Pancreas (tissue), 10 donors: ENCODE results near the gene LYVE1. TPM values are rescaled to one million over a fixed set of nuclear protein-coding genes. Genes with fewer than 3 reads are reported as not detected.

Experiments used
- ATAC-seq, 4 donors: fragments of 200-7000 bp; cut with Tn5 transposase; one replicate each; pipeline versions ENCODE4 v1.8.0 to v1.9.1; 2020; ENCODE audit warnings: mild to moderate bottlenecking in 4 of 4, moderate library complexity in 4 of 4
- DNase-seq, 6 donors: peaks; one replicate each; pipeline ENCODE4 v3.0.0-alpha.2; 2020
- FAIRE-seq: peaks from 2 replicates; lab custom pipeline; 2012; peaks lifted over from hg19 to GRCh38; lab: Jason Lieb, UNC
- H3K27ac ChIP-seq, 4 donors: fragments of 200-600 bp; sonication (generic); 1 replicate in 3 of 4; 2 replicates in 1 of 4; pipeline versions ENCODE4 v1.5.0 to v1.8.0; 2020
- H3K27me3 ChIP-seq, 4 donors: fragments of 200-600 bp; one replicate each; pipeline ENCODE4 v1.8.0; 2021
- H3K36me3 ChIP-seq, 3 donors: fragments of 200-600 bp; sonication (generic) in 1 of 3; one replicate each; pipeline versions ENCODE4 v1.5.0 to v1.8.0; 2020 to 2021
- H3K4me1 ChIP-seq, 3 donors: fragments of 200-600 bp; one replicate each; pipeline ENCODE4 v1.8.0; 2021
- H3K4me3 ChIP-seq, 4 donors: fragments of 200-600 bp; sonication (generic) in 2 of 4; one replicate each; pipeline versions ENCODE4 v1.5.0 to v1.8.0; 2020 to 2021
- H3K9me3 ChIP-seq, 4 donors: fragments of 200-600 bp; one replicate each; pipeline ENCODE4 v1.8.0; 2021
- WGBS, 2 donors: extraction: QIAGEN DNeasy Blood & Tissue Kit; methylation state at CpG; one replicate each; pipeline ENCODE4 v1.1.7; 2013; 5-methylcytosine and 5-hydroxymethylcytosine counted together
- intact Hi-C, 3 donors: fragments of 100-400 bp; cut with DNase I; formaldehyde crosslinking; loops; one replicate each; pipeline versions ENCODE4 v1.11.1 to v1.14.2; 2022
- polyA plus RNA-seq, 2 donors: library from polyadenylated mRNA; stranded (reverse); fragments of 200-250 nt; gene quantifications; one replicate each; pipeline ENCODE4 v1.2.3, GENCODE V29; 2013
- total RNA-seq, 6 donors: library from RNA; stranded (reverse); fragmentation: NEBNext Ultra II Directional in 4 of 6; extraction: Animal tissue kit (Norgen Biotek cat#: 25700) in 4 of 6; gene quantifications; one replicate each; pipeline versions ENCODE4 v1.2.1 to v1.2.4, GENCODE V29; 2021 to 2023
- TF ChIP-seq, protein P1 (sequence below), 4 donors: fragments of 200-600 bp; sonication (generic) in 3 of 4; IDR thresholded peaks; one replicate each; pipeline versions ENCODE4 v1.5.0 to v1.8.0; 2021; ENCODE audit warnings: antibody characterized with exemption in 4 of 4
- donor health status: healthy with polysubstance abuse.
- donor health status: DM: no; HTN: no; CAD: no; lungs with moderate emphysema.
- donor health status: DM: no; HTN: no; CAD: no.
- donor health status: control.
- donor health status: control.
- donor health status: Bipolar disorder and iron deficiency.
- donor health status: DM: yes; HTN: yes; CAD: no.
- donor health status: DM: no; HTN: no; CAD: no.
- donor health status: DM: no; HTN: no; CAD: no.
- donor health status: DM: yes; HTN: yes; CAD: no.

Gene LYVE1
- total and polyA plus RNA-seq, 8 donors, result 1.1 to 28.3 (median 4.1) TPM

GRCh38 chr11:10522921-10523320 is 45.5 kb downstream of the LYVE1 start:
- FAIRE-seq (no peak), DNase-seq (no peak), ATAC-seq (no peak)
- Histone ChIP-seq H3K9me3 (no peaks in the 10 kb centered on the region), H3K4me3 (no peak overlapping the region), H3K27ac (no peak overlapping the region), H3K36me3 (peaks cover 0 to 16% (median 7%) of the 10 kb centered on the region in 3 donors), H3K27me3 (no peaks in the 10 kb centered on the region), H3K4me1 (peaks cover 0 to 3% (median 1%) of the 10 kb centered on the region in 3 donors)
- WGBS, 2 donors, result 81 to 90% methylated on average over 2 of the region's 2 CpGs
- intact Hi-C loops, result no loop called here
- TF ChIP-seq, protein P1, sequence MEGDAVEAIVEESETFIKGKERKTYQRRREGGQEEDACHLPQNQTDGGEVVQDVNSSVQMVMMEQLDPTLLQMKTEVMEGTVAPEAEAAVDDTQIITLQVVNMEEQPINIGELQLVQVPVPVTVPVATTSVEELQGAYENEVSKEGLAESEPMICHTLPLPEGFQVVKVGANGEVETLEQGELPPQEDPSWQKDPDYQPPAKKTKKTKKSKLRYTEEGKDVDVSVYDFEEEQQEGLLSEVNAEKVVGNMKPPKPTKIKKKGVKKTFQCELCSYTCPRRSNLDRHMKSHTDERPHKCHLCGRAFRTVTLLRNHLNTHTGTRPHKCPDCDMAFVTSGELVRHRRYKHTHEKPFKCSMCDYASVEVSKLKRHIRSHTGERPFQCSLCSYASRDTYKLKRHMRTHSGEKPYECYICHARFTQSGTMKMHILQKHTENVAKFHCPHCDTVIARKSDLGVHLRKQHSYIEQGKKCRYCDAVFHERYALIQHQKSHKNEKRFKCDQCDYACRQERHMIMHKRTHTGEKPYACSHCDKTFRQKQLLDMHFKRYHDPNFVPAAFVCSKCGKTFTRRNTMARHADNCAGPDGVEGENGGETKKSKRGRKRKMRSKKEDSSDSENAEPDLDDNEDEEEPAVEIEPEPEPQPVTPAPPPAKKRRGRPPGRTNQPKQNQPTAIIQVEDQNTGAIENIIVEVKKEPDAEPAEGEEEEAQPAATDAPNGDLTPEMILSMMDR (IDR thresholded peaks at IDR 0.05), result no peak

DNA sequence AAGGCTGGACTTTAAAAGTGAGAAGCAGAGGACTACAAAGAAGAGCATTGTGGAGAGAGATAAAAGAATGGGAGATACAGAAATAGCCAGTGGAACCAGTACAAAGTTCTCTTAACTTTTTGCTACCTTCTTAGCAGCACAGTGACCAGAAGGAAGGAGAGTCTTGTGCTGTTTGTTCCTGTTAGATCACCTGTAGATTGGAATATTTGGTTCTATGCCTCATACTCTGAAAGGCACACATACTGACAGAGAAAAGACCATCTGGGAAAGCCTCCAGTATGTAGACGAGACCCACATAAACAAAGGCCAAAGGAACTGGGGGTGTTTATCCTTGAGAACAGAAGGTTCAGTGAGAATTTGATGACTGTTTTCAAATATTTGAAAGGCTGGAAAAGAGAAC is 46.2 kb downstream of the LYVE1 start:
- ATAC-seq, result no peak
- Histone ChIP-seq H3K36me3 (peaks cover 0 to 16% (median 7%) of the 10 kb centered on the region in 3 donors), H3K27ac (no peak overlapping the region), H3K27me3 (no peaks in the 10 kb centered on the region), H3K4me3 (no peak overlapping the region), H3K4me1 (no peaks in the 10 kb centered on the region), H3K9me3 (no peaks in the 10 kb centered on the region)
- no peak for DNase-seq
- WGBS, 2 donors, result 71 to 75% methylated on average over 1 of the region's 1 CpG
- intact Hi-C loops, result no loop called here
- no peak for FAIRE-seq
- TF ChIP-seq, protein P1 (IDR thresholded peaks at IDR 0.05), result no peak

- Histone ChIP-seq H3K27ac (no peak overlapping the region), H3K4me1 (no peaks in the 10 kb centered on the region), H3K36me3 (peaks cover 0 to 16% (median 7%) of the 10 kb centered on the region in 3 donors), H3K4me3 (no peak overlapping the region), H3K9me3 (no peaks in the 10 kb centered on the region), H3K27me3 (no peaks in the 10 kb centered on the region)
- 95 to 98% methylated on average over 2 of the region's 2 CpGs for WGBS, 2 donors
- no peak for ATAC-seq
- TF ChIP-seq, protein P1 (IDR thresholded peaks at IDR 0.05), result no peak
- no peak for DNase-seq
- no peak for FAIRE-seq
- intact Hi-C loops, result no loop called here
Observed at GRCh38 chr11:10520562-10520961, 47.9 kb downstream of the LYVE1 start.

DNA sequence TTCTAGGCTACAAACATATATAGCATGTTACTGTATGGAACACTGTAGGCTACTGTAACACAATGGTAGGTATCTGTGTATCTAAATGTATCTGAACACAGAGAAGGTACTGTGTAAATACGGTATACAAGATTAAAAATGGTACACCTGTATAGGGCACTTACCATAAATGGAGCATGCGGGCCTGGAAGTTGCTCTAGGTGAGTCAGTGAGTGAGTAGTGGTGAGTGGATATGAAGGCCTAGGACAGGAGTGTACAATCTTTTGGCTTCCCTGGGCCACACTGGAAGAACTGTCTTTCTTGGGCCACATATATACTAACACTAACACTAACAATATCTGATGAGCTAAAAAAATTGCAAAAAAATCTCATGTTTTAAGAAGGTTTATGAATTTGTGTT is 48.8 kb downstream of the LYVE1 start:
- H3K9me3 ChIP-seq, result no peaks in the 10 kb centered on the region
- DNase-seq (no peak), ATAC-seq (no peak), FAIRE-seq (no peak)
- no peak overlapping the region for H3K27ac ChIP-seq
- H3K4me1 ChIP-seq, result no peaks in the 10 kb centered on the region
- intact Hi-C loops, result no loop called here
- TF ChIP-seq, protein P1 (IDR thresholded peaks at IDR 0.05), result no peak
- H3K36me3 ChIP-seq, result peaks cover 0 to 16% (median 7%) of the 10 kb centered on the region in 3 donors
- WGBS, 2 donors, result 91 to 94% methylated on average over 2 of the region's 2 CpGs
- no peaks in the 10 kb centered on the region for H3K27me3 ChIP-seq
- no peak overlapping the region for H3K4me3 ChIP-seq

DNA sequence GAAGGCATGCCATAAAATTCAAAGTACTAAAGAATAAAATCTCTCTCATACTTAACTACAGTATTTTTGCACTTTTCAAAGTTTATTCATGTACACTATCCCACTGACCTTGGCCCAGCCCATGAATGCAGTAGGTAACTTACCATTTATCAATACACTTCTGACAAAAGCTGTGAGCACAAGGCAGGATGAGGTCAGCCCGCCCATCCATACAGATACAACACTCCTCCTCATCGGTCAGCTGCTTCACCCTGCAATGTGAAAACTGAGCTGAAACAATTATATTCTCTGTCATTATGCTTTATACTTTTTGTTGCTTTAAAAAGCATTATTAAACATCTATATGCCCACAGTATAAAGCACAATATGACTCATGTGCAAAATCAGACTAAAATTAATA is 49.6 kb downstream of the LYVE1 start:
- H3K4me3 ChIP-seq, result no peak overlapping the region
- TF ChIP-seq, protein P1 (IDR thresholded peaks at IDR 0.05), result no peak
- no peak for DNase-seq
- 90% methylated on average over 2 of the region's 2 CpGs for WGBS, 2 donors
- H3K27ac ChIP-seq, result no peak overlapping the region
- H3K4me1 ChIP-seq, result no peaks in the 10 kb centered on the region
- no peaks in the 10 kb centered on the region for H3K9me3 ChIP-seq
- no peak for FAIRE-seq
- H3K36me3 ChIP-seq, result peaks cover 0 to 16% (median 7%) of the 10 kb centered on the region in 3 donors
- no peaks in the 10 kb centered on the region for H3K27me3 ChIP-seq
- ATAC-seq, result no peak
- intact Hi-C loops, result no loop called here
